BLaER1 treated with 17β-estradiol and CSF1 and Interleukin-3, amounts not matched to agents 10 nM and 100 nM (cell line): ENCODE data around the gene TCAIM.
"Not testable (repeated sequence)": the region's sequence is repeated elsewhere in the genome, so short reads cannot be mapped to it uniquely, and the experiment has no call there.

Experiments
- H3K27ac ChIP-seq, 11 experiments: shearing (Covaris generic); formaldehyde crosslinking; 2 replicates each; pipeline ENCODE4 v1.8.1; 2022
- H3K27me3 ChIP-seq, 11 experiments: shearing (Covaris generic); formaldehyde crosslinking; 2 replicates each; pipeline ENCODE4 v1.8.1; 2022
- H3K36me3 ChIP-seq, 11 experiments: shearing (Covaris generic); formaldehyde crosslinking; 2 replicates each; pipeline ENCODE4 v1.8.1; 2022
- H3K4me1 ChIP-seq, 10 experiments: shearing (Covaris generic); formaldehyde crosslinking; 2 replicates each; pipeline ENCODE4 v1.8.1; 2022
- H3K4me2 ChIP-seq, 11 experiments: shearing (Covaris generic); formaldehyde crosslinking; 2 replicates each; pipeline ENCODE4 v1.8.1; 2022
- H3K4me3 ChIP-seq, 10 experiments: shearing (Covaris generic); formaldehyde crosslinking; 2 replicates each; pipeline ENCODE4 v1.8.1; 2022
- H3K9ac ChIP-seq, 11 experiments: shearing (Covaris generic); formaldehyde crosslinking; 2 replicates each; pipeline ENCODE4 v1.8.1; 2022
- H3K9me3 ChIP-seq, 11 experiments: shearing (Covaris generic); formaldehyde crosslinking; replicated peaks in 1 of 11; 2 replicates each; pipeline ENCODE4 v1.8.1; 2022
- H4K20me1 ChIP-seq, 11 experiments: shearing (Covaris generic); formaldehyde crosslinking; 2 replicates each; pipeline ENCODE4 v1.8.1; 2022
- Cebpa-rat ChIP-seq, 11 experiments: shearing (Covaris generic); IDR thresholded peaks; 2 replicates each; pipeline ENCODE4 v1.8.1; 2022

TCAIM gene

DNA sequence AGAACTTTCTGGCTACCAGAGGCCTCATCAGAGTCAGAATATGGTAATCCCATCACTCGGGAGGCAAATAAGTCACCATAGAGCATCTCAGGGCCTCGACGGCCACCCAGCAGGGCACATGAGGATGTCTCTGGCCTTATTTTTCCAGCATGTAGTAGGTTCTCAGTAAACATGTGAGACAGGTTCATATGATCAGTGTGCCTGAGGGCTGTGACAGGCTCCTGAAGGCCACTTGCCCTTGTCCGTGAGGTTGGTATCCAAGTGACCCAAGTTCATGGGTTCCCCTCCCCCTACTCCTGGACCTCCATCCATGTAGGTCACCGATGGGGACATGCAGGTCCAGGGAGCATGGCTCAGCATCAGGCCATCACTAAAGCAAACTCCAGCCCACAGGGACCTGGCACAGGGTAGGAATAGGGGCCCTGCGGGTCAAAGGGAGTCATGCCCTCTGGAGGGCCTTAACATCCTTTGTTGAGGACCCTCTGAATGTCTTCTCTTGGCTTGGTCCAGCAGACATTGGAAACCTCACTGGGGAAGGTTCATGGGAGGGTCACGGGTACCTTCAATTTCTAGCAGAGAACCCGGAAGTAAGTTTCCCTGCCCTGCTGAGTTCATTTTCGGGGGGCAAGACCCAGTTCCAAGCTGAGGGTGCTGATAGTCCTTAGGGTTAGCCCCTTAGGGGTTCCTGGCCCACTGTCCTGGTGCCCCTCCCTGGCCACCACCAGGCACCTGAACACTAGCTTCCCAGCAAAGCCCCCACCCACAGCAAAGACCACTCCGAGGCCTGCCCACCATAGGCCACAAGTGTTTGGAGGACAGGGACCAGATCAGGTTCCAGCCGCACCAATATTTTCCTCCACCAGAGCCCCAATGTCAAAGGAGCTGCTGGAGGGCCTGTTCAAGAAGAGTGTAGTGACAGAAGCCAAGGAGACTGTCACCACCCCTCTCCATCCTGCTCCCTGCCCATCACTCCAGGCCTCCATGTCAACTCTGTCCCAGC lies 77.8 kb downstream of the TCAIM start:
- Histone ChIP-seq H3K4me3 (no peak overlapping the region), H3K27me3 (no peaks in the 10 kb centered on the region), H4K20me1 (peaks cover 0 to 6% (median 0%) of the 10 kb centered on the region in 11 experiments; a peak in 2 of 22 replicates), H3K4me2 (no peak overlapping the region), H3K27ac (no peak overlapping the region), H3K9me3 (peaks cover 0 to 10% (median 0%) of the 10 kb centered on the region in 11 experiments; a peak in 4 of 22 replicates), H3K9ac (no peak overlapping the region), H3K4me1 (peaks cover 0 to 10% (median 8%) of the 10 kb centered on the region in 10 experiments; a peak in 10 of 20 replicates), H3K36me3 (no peaks in the 10 kb centered on the region; a peak in 1 of 22 replicates)
- no peak for TF ChIP-seq Cebpa-rat (IDR thresholded peaks at IDR 0.05)

DNA sequence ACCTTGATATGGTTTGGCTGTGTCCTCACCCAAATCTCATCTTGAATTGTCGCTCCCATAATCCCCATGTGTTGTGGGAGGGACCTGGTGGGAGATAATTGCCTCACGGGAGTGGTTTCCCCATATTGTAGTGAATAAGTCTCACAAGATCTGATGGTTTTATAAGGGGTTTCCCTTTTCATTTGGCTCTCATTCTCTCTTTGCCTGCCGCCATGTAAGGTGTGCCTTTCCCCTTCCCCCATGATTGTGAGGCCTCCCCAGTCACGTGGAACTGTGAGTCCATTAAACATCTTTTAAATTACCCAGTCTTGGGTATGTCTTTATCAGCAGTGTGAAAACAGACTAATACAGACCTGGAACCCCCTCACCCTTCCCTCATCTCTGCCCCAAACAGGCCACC lies 79.6 kb downstream of the TCAIM start:
- H3K9me3 ChIP-seq = peaks cover 0 to 10% (median 0%) of the 10 kb centered on the region in 11 experiments; a peak in 4 of 22 replicates
- H3K27me3 ChIP-seq, H3K27ac ChIP-seq, H3K9ac ChIP-seq, H3K36me3 ChIP-seq, H3K4me1 ChIP-seq, H4K20me1 ChIP-seq, H3K4me3 ChIP-seq, H3K4me2 ChIP-seq: not testable (repeated sequence)

DNA sequence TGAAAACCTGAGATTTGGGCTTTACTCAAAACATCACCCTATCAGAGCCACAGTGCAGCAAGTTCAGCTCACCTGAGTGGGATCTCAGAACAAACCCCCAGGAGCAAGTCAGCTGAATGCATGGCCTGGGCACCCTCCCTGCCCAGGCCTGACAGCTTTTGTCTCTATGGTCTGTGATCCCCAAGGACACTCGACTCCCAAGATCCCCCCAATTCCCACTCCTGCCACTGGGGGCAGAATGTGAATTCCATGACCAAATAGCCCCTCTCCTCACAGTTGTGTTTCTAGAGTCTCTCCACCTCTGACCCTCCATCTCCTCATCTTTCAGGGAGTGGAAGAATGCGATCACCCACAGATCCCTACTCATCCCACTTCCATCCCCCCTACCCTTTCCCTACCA lies 80.0 kb downstream of the TCAIM start:
- Histone ChIP-seq H3K9me3 (peaks cover 0 to 10% (median 0%) of the 10 kb centered on the region in 11 experiments; a peak in 4 of 22 replicates), H3K4me1 (no peaks in the 10 kb centered on the region), H3K4me3 (no peak overlapping the region), H3K36me3 (no peaks in the 10 kb centered on the region; a peak in 1 of 22 replicates), H3K27ac (no peak overlapping the region), H3K27me3 (no peaks in the 10 kb centered on the region), H3K9ac (no peak overlapping the region), H4K20me1 (no peaks in the 10 kb centered on the region; a peak in 2 of 22 replicates), H3K4me2 (no peak overlapping the region)
- no peak for TF ChIP-seq Cebpa-rat (IDR thresholded peaks at IDR 0.05)

DNA sequence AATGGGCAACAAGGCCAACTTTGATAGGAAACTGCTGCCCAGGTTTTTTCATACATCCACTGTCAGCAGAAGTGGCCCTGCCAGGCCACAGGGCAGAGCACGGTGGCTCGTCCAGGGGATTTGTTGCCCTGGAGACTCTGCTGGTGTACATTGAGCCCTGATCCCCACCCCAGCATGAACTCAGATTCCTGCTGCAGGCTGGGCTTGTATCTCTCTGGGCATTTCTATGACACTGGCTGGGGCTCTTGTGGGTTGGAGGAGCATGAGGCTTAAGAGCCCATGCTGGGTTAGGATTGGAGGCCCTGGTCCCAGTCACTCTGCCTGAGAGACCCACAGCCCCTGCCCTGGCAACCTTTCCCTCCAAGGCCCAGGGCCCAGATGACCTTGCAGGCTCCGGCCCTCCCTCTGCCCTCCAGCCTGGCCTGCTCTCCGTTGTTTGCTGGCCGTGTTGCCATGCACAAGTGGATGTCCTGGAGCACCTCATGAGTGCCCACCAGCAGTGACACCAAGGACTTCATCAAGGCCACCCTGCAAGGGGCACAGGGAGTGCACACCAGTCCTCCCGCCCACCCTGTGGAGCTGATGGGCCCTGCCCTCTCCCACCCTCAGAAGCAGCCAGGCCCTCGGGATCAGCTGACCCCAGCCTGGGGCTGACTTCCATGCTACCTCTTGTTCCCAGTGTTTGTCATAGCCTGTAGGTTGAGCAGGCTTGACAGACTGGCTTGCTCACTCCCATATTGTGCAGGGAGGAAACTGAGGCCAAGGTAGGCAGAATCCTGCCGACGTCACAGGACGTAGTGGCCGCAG lies 80.8 kb downstream of the TCAIM start:
- Histone ChIP-seq H3K4me2 (no peak overlapping the region), H4K20me1 (peaks cover 0 to 3% (median 0%) of the 10 kb centered on the region in 11 experiments; a peak in 3 of 22 replicates), H3K27ac (no peak overlapping the region), H3K9ac (no peak overlapping the region), H3K27me3 (no peaks in the 10 kb centered on the region), H3K36me3 (no peaks in the 10 kb centered on the region; a peak in 1 of 22 replicates), H3K9me3 (peaks cover 0 to 10% (median 0%) of the 10 kb centered on the region in 11 experiments; a peak in 4 of 22 replicates), H3K4me1 (no peaks in the 10 kb centered on the region), H3K4me3 (no peak overlapping the region)
- no peak for TF ChIP-seq Cebpa-rat (IDR thresholded peaks at IDR 0.05)

DNA sequence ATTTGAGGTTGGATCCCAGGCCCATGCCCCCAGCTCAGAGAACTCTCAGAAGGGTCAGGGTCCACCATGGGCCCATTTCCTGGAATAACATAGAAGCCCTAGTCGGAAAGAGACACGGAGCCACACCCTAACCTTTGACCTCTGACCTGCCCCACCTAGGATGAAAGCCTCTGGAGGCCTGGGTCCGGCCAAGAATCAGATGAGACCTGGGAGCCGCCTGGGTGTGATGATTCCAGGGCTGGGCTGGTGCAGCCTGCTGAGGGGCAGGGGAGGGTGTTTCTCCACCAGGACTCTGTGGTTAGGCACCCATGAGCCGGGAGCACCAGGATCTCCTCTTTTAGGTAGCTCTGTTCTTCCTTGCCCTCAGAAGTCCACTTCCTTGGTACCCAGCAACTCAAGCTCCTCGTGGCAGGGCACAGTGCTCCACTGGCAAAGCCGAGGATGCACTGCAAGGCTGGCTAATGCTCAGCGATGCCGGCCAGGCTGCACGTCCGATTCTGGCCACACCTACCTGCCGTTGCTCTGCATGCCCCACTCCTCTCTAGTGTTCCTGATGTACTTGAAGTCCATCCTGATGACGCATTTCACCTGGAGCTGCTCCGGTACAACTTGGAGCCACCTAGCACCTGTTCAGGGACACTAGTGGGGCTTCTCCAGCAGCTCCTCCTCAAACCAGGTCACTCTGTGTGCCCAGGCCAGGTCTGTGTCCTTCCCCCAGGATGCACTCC lies 81.5 kb downstream of the TCAIM start:
- no peak overlapping the region for H3K4me2 ChIP-seq
- peaks cover 0 to 6% (median 0%) of the 10 kb centered on the region in 11 experiments; a peak in 3 of 22 replicates for H4K20me1 ChIP-seq
- H3K36me3 ChIP-seq = no peaks in the 10 kb centered on the region; a peak in 1 of 22 replicates
- peaks cover 0 to 10% (median 0%) of the 10 kb centered on the region in 11 experiments; a peak in 4 of 22 replicates for H3K9me3 ChIP-seq
- no peak for TF ChIP-seq Cebpa-rat (IDR thresholded peaks at IDR 0.05)
- H3K27ac ChIP-seq = no peak overlapping the region
- no peak overlapping the region for H3K4me3 ChIP-seq
- no peaks in the 10 kb centered on the region for H3K4me1 ChIP-seq
- no peaks in the 10 kb centered on the region for H3K27me3 ChIP-seq
- no peak overlapping the region for H3K9ac ChIP-seq

DNA sequence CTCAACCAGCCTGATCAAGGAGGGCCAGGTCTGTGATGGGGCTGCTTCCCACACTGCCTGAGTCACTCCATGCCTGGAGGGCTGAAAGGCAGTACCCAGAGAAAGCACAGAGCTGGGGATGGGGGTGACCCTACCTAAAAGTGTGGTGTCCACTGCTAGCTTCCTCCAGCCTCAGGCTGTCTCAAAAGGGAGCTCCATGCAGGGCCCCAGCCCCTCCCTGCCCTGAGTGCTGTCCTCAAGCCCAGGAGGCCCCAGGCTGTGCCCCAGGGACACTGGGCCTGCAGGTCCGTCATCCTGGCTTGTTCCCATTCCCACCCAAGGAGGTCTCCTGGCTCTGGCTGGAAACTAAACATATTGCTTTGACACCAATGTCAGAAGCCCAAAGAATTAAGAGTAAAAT lies 82.1 kb downstream of the TCAIM start:
- no peak overlapping the region for H3K4me3 ChIP-seq
- peaks cover 0 to 10% (median 0%) of the 10 kb centered on the region in 11 experiments; a peak in 4 of 22 replicates for H3K9me3 ChIP-seq
- TF ChIP-seq Cebpa-rat (IDR thresholded peaks at IDR 0.05) = no peak
- no peak overlapping the region for H3K27ac ChIP-seq
- no peaks in the 10 kb centered on the region; a peak in 1 of 22 replicates for H3K36me3 ChIP-seq
- no peak overlapping the region for H3K4me2 ChIP-seq
- no peaks in the 10 kb centered on the region for H3K27me3 ChIP-seq
- no peaks in the 10 kb centered on the region for H3K4me1 ChIP-seq
- H4K20me1 ChIP-seq = peaks cover 0 to 6% (median 0%) of the 10 kb centered on the region in 11 experiments; a peak in 3 of 22 replicates
- H3K9ac ChIP-seq = no peak overlapping the region

DNA sequence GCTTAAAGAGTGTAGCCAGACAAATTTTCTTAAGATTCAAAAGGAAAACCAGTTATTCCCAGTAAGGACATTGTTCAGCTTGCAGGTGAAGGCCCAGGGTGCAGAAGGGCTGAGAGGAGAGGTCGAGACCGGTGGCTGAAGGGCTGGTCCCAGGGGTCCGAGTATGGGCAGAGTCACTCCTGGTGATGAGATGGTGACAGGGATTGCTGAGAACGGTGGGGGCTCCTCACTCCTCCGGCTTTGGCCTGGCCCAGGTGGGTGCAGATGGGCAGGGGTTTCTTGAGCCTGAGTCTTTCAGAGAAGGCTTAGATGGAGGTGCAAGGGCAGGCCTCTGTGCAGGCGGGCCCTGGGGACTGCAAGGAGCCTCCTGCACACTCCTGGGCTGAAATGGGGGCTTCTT lies 82.7 kb downstream of the TCAIM start:
- Histone ChIP-seq H3K9ac (no peak overlapping the region), H3K4me2 (no peak overlapping the region), H3K4me3 (no peak overlapping the region), H3K27ac (no peak overlapping the region), H3K36me3 (no peaks in the 10 kb centered on the region; a peak in 1 of 22 replicates), H3K27me3 (no peaks in the 10 kb centered on the region), H3K4me1 (no peaks in the 10 kb centered on the region), H4K20me1 (peaks cover 0 to 6% (median 0%) of the 10 kb centered on the region in 11 experiments; a peak in 3 of 22 replicates), H3K9me3 (peaks cover 0 to 10% (median 0%) of the 10 kb centered on the region in 11 experiments; a peak in 4 of 22 replicates)
- no peak for TF ChIP-seq Cebpa-rat (IDR thresholded peaks at IDR 0.05)

DNA sequence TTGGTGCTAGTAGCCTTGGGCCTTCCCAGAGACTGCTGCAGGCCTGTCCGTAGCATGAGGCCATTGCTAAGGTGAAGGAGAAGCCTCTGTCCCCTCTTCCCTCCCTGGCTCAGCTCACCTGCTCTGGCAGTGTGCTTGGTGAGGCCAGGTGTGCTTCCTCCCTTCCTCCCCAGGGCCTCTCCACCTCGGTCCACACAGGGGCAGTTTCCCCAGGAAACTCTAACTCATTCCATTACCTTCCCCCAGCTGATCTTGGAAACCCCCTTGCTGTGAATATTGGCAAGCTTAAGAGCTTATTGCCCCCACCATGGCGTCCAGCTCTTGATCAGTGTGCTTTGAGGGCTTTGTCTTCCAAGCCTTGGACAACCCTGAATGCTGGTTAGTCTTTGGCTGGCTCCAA lies 86.2 kb downstream of the TCAIM start:
- Histone ChIP-seq H3K4me3 (no peak overlapping the region), H3K36me3 (no peaks in the 10 kb centered on the region), H3K4me2 (no peak overlapping the region), H3K27me3 (no peaks in the 10 kb centered on the region), H3K4me1 (no peaks in the 10 kb centered on the region), H3K9ac (no peak overlapping the region), H3K27ac (no peak overlapping the region), H4K20me1 (peaks cover 0 to 6% (median 0%) of the 10 kb centered on the region in 11 experiments; a peak in 2 of 22 replicates), H3K9me3 (no peaks in the 10 kb centered on the region)
- no peak for TF ChIP-seq Cebpa-rat (IDR thresholded peaks at IDR 0.05)
